ENCODE data around the gene HCFC1R1. TPM values are rescaled to one million over a fixed set of nuclear protein-coding genes. Genes with fewer than 3 reads are reported as not detected.

The HCFC1R1 gene
- total and polyA plus RNA-seq, 7 donors: 23.1 to 82.5 (median 52.9) TPM

DNA sequence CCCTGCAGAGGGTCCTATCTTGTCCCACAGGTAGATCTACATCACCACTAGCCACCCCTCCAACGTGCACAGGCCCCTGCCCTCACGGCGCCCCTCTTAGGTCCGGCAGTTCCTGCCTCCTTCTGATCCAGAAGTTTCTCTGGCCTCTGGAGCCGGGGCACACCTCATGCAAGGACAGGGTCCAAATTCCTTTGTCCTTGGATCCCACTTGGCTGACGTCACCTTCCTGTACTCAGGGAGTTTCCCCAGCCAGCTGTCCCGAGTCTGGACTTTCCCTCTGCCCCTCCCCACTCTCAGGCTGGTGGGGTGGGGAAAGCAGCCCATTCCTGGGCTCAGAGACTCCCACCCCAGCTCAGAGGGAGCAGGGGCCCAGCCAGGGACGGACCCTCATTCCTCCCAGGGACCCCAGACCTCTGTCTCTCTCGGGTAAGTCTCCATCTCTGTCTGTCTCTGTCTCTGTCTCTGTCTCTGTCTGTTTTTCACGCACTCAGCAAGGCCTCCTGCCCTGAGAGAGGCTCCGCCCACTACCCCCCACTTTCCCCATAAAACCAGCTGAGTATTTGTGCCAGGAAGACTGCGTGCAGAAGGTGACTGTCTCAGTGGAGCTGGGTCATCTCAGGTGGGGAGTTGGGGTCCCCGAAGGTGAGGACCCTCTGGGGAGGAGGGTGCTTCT, 41.5 kb upstream of the HCFC1R1 start, which contains the start of gene IL32:
Gene IL32, plus strand, starts transcription at position 572 of the 673 bp plus-strand sequence. CDS start 172 bp downstream, outside the sequence.
- H3K4me3 ChIP-seq: peak within 1 kb of the TSS in 3 of 4 donors; percentile 11 to 35 (median 30)
- DNase-seq: peak; percentile 90
- TF ChIP-seq POLR2AphosphoS5 (IDR thresholded peaks at IDR 0.05) (peak in 1 of 4 donors; percentile 63), POLR2A (IDR thresholded peaks at IDR 0.05) (no peak), EP300 (IDR thresholded peaks at IDR 0.05) (peak in 1 of 4 donors; percentile 24)
- TF ChIP-seq, protein P1, sequence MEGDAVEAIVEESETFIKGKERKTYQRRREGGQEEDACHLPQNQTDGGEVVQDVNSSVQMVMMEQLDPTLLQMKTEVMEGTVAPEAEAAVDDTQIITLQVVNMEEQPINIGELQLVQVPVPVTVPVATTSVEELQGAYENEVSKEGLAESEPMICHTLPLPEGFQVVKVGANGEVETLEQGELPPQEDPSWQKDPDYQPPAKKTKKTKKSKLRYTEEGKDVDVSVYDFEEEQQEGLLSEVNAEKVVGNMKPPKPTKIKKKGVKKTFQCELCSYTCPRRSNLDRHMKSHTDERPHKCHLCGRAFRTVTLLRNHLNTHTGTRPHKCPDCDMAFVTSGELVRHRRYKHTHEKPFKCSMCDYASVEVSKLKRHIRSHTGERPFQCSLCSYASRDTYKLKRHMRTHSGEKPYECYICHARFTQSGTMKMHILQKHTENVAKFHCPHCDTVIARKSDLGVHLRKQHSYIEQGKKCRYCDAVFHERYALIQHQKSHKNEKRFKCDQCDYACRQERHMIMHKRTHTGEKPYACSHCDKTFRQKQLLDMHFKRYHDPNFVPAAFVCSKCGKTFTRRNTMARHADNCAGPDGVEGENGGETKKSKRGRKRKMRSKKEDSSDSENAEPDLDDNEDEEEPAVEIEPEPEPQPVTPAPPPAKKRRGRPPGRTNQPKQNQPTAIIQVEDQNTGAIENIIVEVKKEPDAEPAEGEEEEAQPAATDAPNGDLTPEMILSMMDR (IDR thresholded peaks at IDR 0.05): no peak

DNA sequence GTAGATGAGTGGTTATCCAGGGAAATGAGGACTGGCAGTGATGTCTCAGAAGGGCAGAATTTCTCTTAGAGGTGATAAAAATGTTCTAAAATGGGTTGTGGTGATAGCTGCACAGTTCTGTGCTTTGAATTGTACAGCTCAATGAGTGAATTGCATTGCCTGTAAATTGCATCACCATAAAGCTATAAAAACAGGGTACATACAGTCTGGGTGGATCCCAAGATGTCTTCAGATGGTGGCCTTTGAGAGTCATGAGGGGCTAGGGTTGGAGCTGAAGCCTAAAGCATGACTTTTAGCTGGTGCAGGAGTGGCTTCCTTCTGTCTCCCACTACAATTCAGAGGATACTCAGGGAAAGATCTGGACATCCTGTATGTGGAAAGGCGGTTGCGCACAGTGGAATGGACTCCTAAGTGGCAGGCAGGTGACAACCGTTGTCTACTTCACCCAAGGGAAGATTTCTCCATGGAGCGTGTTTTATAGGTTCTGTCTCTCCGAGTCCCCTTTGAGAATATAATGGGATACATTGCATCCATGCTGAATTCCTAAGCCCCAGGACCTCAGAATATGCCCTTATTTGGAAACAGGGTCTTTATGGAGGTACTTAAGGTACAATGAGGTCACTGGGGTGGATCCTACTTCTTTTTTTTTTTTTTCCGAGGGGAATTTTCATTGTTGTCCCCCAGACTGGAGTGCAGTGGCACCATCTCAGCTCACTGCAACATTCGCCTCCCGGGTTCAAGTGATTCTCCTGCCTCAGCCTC, 40.1 kb upstream of the HCFC1R1 start:
- Histone ChIP-seq H3K27ac (no peak overlapping the region), H3K36me3 (no peaks in the 10 kb centered on the region), H3K9me3 (no peaks in the 10 kb centered on the region), H3K27me3 (peaks cover 0 to 3% (median 0%) of the 10 kb centered on the region in 3 donors), H3K4me1 (peaks cover 0 to 29% (median 26%) of the 10 kb centered on the region in 4 donors), H3K4me3 (no peak overlapping the region)
- intact Hi-C loops (cut with DNase I): no loop called here
- no peak for TF ChIP-seq POLR2AphosphoS5 (IDR thresholded peaks at IDR 0.05)
- no peak for TF ChIP-seq POLR2A (IDR thresholded peaks at IDR 0.05)
- TF ChIP-seq, protein P1 (IDR thresholded peaks at IDR 0.05): no peak
- no peak for TF ChIP-seq EP300 (IDR thresholded peaks at IDR 0.05)
- WGBS, 2 donors: 92 to 93% methylated on average over 8 of the region's 8 CpGs
- DNase-seq: no peak

More for the DNA sequence above, 41.5 kb upstream of the HCFC1R1 start, which contains the start of gene IL32:
- Histone ChIP-seq H3K36me3 (no peaks in the 10 kb centered on the region), H3K4me1 (peaks cover 0 to 19% (median 16%) of the 10 kb centered on the region in 4 donors), H3K27ac (peak within 1 kb of the TSS; percentile 29 to 67 (median 62)), H3K9me3 (no peaks in the 10 kb centered on the region), H3K27me3 (no peaks in the 10 kb centered on the region)
- WGBS, 2 donors: 7 to 42% methylated on average over 13 of the region's 13 CpGs
- intact Hi-C loops (cut with DNase I): no loop called here

DNA sequence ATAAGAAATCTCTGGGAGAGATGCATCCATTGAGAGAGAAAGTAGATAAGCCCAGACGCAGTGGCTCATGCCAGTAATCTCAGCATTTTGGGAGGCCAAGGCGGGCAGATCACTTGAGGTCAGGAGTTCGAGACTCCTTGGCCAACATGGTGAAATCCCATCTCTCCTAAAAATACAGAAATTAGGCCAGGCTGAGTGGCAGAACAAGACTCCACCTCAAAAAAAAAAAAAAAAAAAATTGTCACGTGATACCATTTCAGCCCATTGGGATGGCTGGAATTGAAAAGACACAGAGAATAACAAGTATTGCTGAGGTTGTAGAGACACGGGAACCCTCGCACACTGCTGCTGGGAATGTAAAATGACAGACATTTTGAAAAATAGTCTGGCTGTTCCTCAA, 38.8 kb upstream of the HCFC1R1 start:
- Histone ChIP-seq H3K36me3 (no peaks in the 10 kb centered on the region), H3K4me1 (peaks cover 0 to 41% (median 35%) of the 10 kb centered on the region in 4 donors), H3K27me3 (peaks cover 0 to 12% (median 0%) of the 10 kb centered on the region in 3 donors), H3K27ac (no peak overlapping the region), H3K9me3 (no peaks in the 10 kb centered on the region), H3K4me3 (no peak overlapping the region)
- no peak for DNase-seq
- 91 to 93% methylated on average over 6 of the region's 6 CpGs for WGBS, 2 donors
- intact Hi-C loops (cut with DNase I): no loop called here
- TF ChIP-seq POLR2AphosphoS5 (IDR thresholded peaks at IDR 0.05): no peak

DNA sequence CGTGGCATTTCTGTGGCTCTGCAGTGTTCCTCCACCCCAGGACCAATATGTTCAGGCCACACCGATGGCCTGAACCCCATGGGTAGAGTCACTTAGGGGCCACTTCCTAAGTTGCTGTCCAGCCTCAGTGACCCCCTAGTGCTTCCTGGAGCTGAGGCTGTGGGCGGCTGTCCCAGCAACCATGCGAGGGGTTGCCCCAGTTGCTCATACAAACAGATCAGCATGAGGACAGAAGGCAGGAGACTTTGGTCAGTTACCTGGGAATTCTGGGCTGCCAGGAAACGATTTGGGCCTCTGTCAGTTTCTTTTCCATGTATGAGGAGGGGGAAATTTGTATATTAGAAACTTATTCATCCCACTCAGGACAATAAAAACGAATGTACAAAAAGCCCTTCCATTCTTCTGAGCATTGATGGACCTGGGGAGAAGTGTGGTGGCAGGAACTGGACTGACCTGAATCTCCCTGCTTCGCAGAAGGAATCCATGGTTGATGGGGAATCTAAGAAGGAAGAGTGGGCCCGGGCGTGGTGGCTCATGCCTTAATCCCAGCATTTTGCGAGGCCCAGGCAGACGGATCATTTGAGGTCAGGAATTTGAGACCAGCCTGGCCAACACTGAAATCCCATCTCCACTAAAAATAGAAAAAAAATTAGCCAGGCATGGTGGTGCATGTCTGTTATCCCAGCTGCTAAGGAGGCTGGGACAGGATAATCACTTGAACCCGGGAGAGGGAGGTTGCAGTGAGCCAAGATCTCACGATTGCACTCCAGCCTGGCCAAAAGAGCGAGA, 36.8 kb upstream of the HCFC1R1 start:
- 81 to 83% methylated on average over 14 of the region's 14 CpGs for WGBS, 2 donors
- Histone ChIP-seq H3K9me3 (no peaks in the 10 kb centered on the region), H3K4me1 (peaks cover 0 to 32% (median 29%) of the 10 kb centered on the region in 4 donors), H3K27me3 (peaks cover 0 to 12% (median 0%) of the 10 kb centered on the region in 3 donors), H3K27ac (no peak overlapping the region), H3K4me3 (no peak overlapping the region), H3K36me3 (no peaks in the 10 kb centered on the region)
- DNase-seq: no peak
- TF ChIP-seq, protein P1 (IDR thresholded peaks at IDR 0.05): no peak
- TF ChIP-seq EP300 (IDR thresholded peaks at IDR 0.05) (no peak), POLR2AphosphoS5 (IDR thresholded peaks at IDR 0.05) (no peak), POLR2A (IDR thresholded peaks at IDR 0.05) (no peak)
- intact Hi-C loops (cut with DNase I): no loop called here

Data from sigmoid colon (tissue), 7 donors.